Measurements from ENCODE around the gene HOXC6.

DNA sequence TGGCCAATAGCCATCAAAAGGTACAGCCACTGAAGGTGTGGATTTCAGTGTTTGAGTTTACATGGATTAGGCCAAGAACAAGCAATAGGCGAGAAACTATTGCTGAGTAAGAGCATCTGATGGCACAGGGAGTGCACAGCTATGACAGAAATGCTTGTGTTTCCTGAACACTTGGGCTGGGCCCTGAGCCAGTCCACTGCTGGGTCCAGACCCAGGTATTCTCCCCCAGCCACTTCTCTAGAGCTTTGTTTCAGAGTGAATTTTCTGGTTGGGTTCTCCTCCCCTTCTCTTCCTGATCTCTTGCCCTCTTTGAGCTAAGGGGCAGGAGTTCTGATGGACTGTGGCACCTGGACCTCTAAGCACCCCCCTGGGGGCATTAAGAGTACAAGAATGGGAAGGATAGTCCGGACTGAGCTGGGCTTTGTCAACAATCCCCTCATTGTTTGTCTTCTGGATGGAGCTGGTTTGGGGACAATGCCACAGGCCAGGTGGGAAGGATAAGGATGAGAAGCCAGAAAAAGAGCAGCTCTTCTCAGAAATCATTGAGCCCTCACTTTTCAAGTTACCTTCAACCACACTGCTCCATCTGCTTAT, 13.0 kb downstream of the HOXC6 start:
- TF ChIP-seq CTCF (conservative IDR thresholded peaks at IDR 0.05; ENCODE audit: low read length): no peak
- TF ChIP-seq EZH2phosphoT487 (IDR thresholded peaks at IDR 0.05; ENCODE audit: borderline replicate concordance): no peak

All from Loucy (cell line).